ENCODE data around the gene NCAPD2. TPM values are rescaled to one million over a fixed set of nuclear protein-coding genes. Genes with fewer than 3 reads are reported as not detected.
A peak's percentile ranks its signal among the peaks of the same experiment; 100 is the strongest.

NCAPD2 gene
- total RNA-seq, 2 experiments from 2014 or later, result 147 to 157 TPM

- H3K4me1 Mint-ChIP-seq, result peaks cover 49% of the 10 kb centered on the region
- H3K27me3 Mint-ChIP-seq, result no peaks in the 10 kb centered on the region
- DNase-seq (peak; percentile 73), ATAC-seq (ENCODE audit: low read depth) (peak; percentile 49)
- H3K36me3 Mint-ChIP-seq, result peaks cover 27% of the 10 kb centered on the region
- peak overlapping the region; percentile 80 for H3K27ac Mint-ChIP-seq
- POLR2A ChIA-PET, result interaction anchor here (0.7 to 3.8 kb wide), 15 partner anchors 8 to 116 kb away, joined by 3 to 13 read pairs (median 4); partner anchors contain the start of genes TAPBPL and VAMP1
- no peaks in the 10 kb centered on the region for H3K9me3 Mint-ChIP-seq
- H3K4me3 Mint-ChIP-seq, result peak overlapping the region; percentile 78
Measured at GRCh38 chr12:6540181-6540877, 46.4 kb downstream of the NCAPD2 start.

- no peaks in the 10 kb centered on the region for H3K9me3 Mint-ChIP-seq
- POLR2A ChIA-PET, result interaction anchor here (0.6 to 1.7 kb wide), 7 partner anchors 10 to 234 kb away, joined by 3 to 6 read pairs (median 4); partner anchors contain the start of genes TAPBPL and VAMP1
- peaks cover 19% of the 10 kb centered on the region for H3K36me3 Mint-ChIP-seq
- no peak for ATAC-seq (ENCODE audit: low read depth)
- peak overlapping the region; percentile 45 for H3K27ac Mint-ChIP-seq
- H3K4me1 Mint-ChIP-seq, result peaks cover 46% of the 10 kb centered on the region
- no peaks in the 10 kb centered on the region for H3K27me3 Mint-ChIP-seq
- DNase-seq, result no peak
- no peak overlapping the region for H3K4me3 Mint-ChIP-seq
Measured at GRCh38 chr12:6541371-6542165, 47.7 kb downstream of the NCAPD2 start.

GRCh38 chr12:6542209-6543009, 48.5 kb downstream of the NCAPD2 start:
- H3K27me3 Mint-ChIP-seq, result no peaks in the 10 kb centered on the region
- no peak overlapping the region for H3K4me3 Mint-ChIP-seq
- no peaks in the 10 kb centered on the region for H3K9me3 Mint-ChIP-seq
- H3K36me3 Mint-ChIP-seq, result peaks cover 16% of the 10 kb centered on the region
- peak overlapping the region; percentile 4 for H3K27ac Mint-ChIP-seq
- POLR2A ChIA-PET, result no interaction called here
- no peak for DNase-seq
- H3K4me1 Mint-ChIP-seq, result peaks cover 40% of the 10 kb centered on the region
- no peak for ATAC-seq (ENCODE audit: low read depth)

DNA sequence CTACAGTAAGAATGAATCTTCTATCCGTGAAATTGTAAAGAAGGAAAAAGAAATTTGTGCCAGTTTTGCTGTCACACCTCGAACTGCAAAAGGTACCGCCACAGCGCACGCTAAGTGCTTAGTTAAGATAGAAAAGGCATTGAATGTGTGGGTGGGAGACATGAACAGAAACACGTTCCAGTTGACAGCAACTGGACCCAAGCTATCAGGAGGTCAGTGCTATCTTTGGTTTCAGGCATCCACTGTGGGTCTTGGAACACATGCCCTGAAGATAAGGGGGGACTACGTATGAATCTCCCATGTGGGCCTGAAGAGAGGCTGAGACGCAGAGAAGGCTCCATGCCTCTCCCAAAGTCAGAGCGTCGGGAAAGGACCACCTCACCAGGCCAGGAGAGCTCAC, 52.1 kb downstream of the NCAPD2 start:
- peaks cover 17% of the 10 kb centered on the region for H3K36me3 Mint-ChIP-seq
- POLR2A ChIA-PET, result no interaction called here

DNA sequence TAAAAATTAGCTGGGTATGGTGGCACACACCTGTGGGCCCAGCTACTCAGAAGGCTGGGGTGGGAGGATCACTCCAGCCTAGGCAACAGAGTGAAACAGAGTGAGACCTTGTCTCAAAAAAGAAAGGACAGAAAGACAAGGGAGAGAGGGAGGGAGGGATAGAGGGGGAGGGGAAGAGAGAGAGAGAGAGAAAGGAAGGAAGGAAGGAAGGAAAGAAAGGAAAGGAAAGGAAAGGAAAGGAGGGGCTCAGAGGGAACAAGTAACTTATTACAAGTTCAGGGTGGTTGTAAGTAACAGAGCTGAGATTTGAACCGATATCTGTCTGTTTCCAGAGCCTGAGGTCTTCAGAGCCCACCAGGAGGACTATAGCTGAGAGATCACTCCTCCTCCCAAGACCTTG, 53.7 kb downstream of the NCAPD2 start:
- H3K36me3 Mint-ChIP-seq, result peaks cover 21% of the 10 kb centered on the region
- POLR2A ChIA-PET, result interaction anchor here (0.6 to 2.8 kb wide), 2 partner anchors 9 to 58 kb away, joined by 4 to 13 read pairs; no protein-coding TSS in a partner anchor
- no peak overlapping the region for H3K27ac Mint-ChIP-seq
- DNase-seq, result no peak
- no peak for ATAC-seq (ENCODE audit: low read depth)
- H3K4me1 Mint-ChIP-seq, result peaks cover 9% of the 10 kb centered on the region
- no peaks in the 10 kb centered on the region for H3K27me3 Mint-ChIP-seq
- no peak overlapping the region for H3K4me3 Mint-ChIP-seq
- no peaks in the 10 kb centered on the region for H3K9me3 Mint-ChIP-seq

More for the DNA sequence above, 52.1 kb downstream of the NCAPD2 start:
- DNase-seq, result no peak
- H3K27me3 Mint-ChIP-seq, result no peaks in the 10 kb centered on the region
- peaks cover 17% of the 10 kb centered on the region for H3K4me1 Mint-ChIP-seq
- no peak for ATAC-seq (ENCODE audit: low read depth)
- no peaks in the 10 kb centered on the region for H3K9me3 Mint-ChIP-seq
- H3K4me3 Mint-ChIP-seq, result no peak overlapping the region
- no peak overlapping the region for H3K27ac Mint-ChIP-seq

DNA sequence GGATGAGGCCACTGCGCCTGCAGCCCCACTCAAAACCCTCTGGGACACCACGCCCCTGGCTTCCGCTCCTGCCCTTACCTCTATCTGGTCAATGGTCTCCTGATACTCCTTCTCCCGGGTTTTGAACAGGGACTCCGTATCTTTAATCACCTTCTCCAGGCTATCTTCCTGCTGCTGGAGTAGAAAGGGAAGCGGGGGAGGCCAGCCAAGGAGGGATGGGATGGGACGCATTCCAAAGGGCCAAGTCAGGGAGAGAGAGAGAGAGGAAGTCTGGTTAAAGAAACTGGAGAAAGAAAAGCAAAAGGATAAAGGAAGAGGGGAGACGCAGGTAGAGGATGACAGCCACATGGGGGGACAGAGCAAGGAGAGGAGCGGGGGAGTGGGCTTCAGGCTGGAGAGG, 54.1 kb downstream of the NCAPD2 start:
- H3K4me1 Mint-ChIP-seq, result peaks cover 13% of the 10 kb centered on the region
- POLR2A ChIA-PET, result interaction anchor here (2.8 kb wide), 1 partner anchor 9 kb away, joined by 13 read pairs; no protein-coding TSS in a partner anchor
- no peak overlapping the region for H3K27ac Mint-ChIP-seq

GRCh38 chr12:6548556-6548955, 54.7 kb downstream of the NCAPD2 start:
- ATAC-seq (ENCODE audit: low read depth), result no peak
- H3K4me1 Mint-ChIP-seq, result peaks cover 19% of the 10 kb centered on the region
- H3K4me3 Mint-ChIP-seq, result no peak overlapping the region
- H3K9me3 Mint-ChIP-seq, result no peaks in the 10 kb centered on the region
- POLR2A ChIA-PET, result interaction anchor here (2.8 kb wide), 1 partner anchor 10 kb away, joined by 13 read pairs; no protein-coding TSS in a partner anchor
- no peaks in the 10 kb centered on the region for H3K27me3 Mint-ChIP-seq
- H3K27ac Mint-ChIP-seq, result no peak overlapping the region
- DNase-seq, result no peak
- H3K36me3 Mint-ChIP-seq, result peaks cover 22% of the 10 kb centered on the region

More for the DNA sequence above, 54.1 kb downstream of the NCAPD2 start:
- Mint-ChIP-seq H3K9me3 (no peaks in the 10 kb centered on the region), H3K36me3 (peaks cover 21% of the 10 kb centered on the region), H3K4me3 (no peak overlapping the region), H3K27me3 (no peaks in the 10 kb centered on the region)
- DNase-seq (no peak), ATAC-seq (ENCODE audit: low read depth) (no peak)

DNA sequence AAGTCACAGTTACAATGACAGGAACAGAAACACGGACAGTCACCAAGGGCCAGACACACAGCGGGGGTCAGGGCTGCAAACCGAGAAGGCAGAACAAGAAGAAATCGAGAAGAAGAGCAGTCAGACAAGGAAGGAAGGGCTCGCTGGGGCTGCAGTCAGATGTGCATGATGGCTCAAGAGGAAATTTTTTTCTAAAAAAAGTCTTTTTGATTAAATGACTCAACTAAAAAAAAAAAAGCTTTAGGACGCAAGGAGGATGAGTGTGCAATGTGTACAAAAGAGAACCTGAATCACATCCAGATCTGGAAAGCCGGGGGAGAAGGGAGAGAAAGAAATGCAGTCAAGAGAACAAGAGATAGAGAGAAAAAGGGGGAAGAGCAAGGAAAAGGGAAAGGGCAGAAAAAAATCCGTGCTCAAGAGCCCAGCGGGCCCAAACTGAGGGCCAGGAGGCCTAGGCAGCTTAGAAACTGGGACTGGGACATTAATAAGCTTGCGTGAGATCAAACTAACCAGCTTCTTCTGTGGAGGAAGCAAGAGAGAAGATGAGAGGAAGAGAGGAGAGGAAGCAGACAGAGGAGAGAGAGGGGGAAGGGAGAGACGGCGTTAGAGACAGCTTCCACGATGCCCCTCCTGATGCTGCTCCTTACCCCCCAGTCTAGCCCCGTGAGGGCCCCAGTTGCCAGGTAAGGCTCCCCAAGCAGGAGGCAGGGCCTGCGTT, 55.2 kb downstream of the NCAPD2 start:
- peak overlapping the region; percentile 57 for H3K27ac Mint-ChIP-seq
- DNase-seq (no peak), ATAC-seq (ENCODE audit: low read depth) (no peak)
- no peaks in the 10 kb centered on the region for H3K27me3 Mint-ChIP-seq
- peaks cover 22% of the 10 kb centered on the region for H3K36me3 Mint-ChIP-seq
- POLR2A ChIA-PET, result interaction anchor here (0.5 to 2.8 kb wide), 3 partner anchors 10 to 79 kb away, joined by 3 to 13 read pairs (median 3); no protein-coding TSS in a partner anchor
- H3K4me1 Mint-ChIP-seq, result peaks cover 23% of the 10 kb centered on the region
- H3K9me3 Mint-ChIP-seq, result no peaks in the 10 kb centered on the region
- no peak overlapping the region for H3K4me3 Mint-ChIP-seq

- H3K27me3 Mint-ChIP-seq, result no peaks in the 10 kb centered on the region
- peaks cover 29% of the 10 kb centered on the region for H3K4me1 Mint-ChIP-seq
- H3K4me3 Mint-ChIP-seq, result no peak overlapping the region
- ATAC-seq (ENCODE audit: low read depth), result no peak
- peak overlapping the region; percentile 57 for H3K27ac Mint-ChIP-seq
- peaks cover 20% of the 10 kb centered on the region for H3K36me3 Mint-ChIP-seq
- DNase-seq, result no peak
- H3K9me3 Mint-ChIP-seq, result no peaks in the 10 kb centered on the region
- POLR2A ChIA-PET, result interaction anchor here (0.5 to 2.8 kb wide), 3 partner anchors 11 to 80 kb away, joined by 3 to 13 read pairs (median 3); no protein-coding TSS in a partner anchor
Measured at GRCh38 chr12:6549684-6550151, 55.8 kb downstream of the NCAPD2 start.

DNA sequence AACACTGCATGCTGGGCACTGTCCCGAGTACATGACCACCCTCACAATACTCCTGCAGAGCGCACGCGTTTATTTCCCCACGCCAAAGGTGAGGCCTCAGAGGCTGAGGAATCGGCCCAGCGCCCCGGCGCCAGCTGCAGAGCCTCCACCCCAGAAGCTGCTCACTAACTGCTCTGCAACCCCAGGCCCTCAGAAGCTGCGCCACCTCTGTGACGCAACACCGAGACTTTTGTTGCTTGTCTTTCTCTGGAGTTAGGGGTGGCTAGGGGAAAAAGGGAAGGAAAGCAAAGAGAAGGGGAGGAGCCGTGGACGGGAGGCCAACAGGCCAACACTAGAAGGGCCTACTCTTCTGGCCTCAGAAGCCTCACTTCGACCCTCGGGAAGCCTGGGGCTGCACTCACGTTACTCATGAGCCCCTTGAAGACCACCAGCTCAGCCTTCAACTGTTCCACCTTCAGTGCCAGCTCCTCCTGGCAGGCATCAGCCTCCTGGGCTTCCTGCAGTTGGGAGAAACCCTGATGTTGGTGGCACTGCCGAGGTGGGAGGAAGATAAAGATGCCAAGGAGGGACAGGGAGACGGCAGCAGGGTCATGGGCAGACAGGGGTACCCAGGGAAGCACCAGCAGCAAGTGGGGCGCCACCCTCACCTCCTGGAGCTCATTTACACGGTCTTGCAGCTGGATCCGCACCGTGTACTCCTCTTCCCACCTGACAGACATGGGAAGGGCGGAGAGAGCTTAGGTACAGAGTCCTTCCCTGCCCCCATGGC, 56.6 kb downstream of the NCAPD2 start:
- POLR2A ChIA-PET, result interaction anchor here (0.5 to 1.1 kb wide), 5 partner anchors 10 to 323 kb away, joined by 3 to 4 read pairs (median 3); no protein-coding TSS in a partner anchor
- Mint-ChIP-seq H3K4me3 (no peak overlapping the region), H3K27ac (no peak overlapping the region), H3K9me3 (no peaks in the 10 kb centered on the region), H3K27me3 (no peaks in the 10 kb centered on the region), H3K4me1 (peaks cover 33% of the 10 kb centered on the region), H3K36me3 (peaks cover 25% of the 10 kb centered on the region)
- ATAC-seq (ENCODE audit: low read depth) (no peak), DNase-seq (no peak)

- Mint-ChIP-seq H3K9me3 (no peaks in the 10 kb centered on the region), H3K36me3 (peaks cover 22% of the 10 kb centered on the region), H3K27ac (no peak overlapping the region), H3K27me3 (no peaks in the 10 kb centered on the region), H3K4me1 (peaks cover 33% of the 10 kb centered on the region), H3K4me3 (no peak overlapping the region)
- no peak for ATAC-seq (ENCODE audit: low read depth)
- DNase-seq, result no peak
- POLR2A ChIA-PET, result interaction anchor here (0.5 to 1.1 kb wide), 5 partner anchors 11 to 323 kb away, joined by 3 to 5 read pairs (median 3); no protein-coding TSS in a partner anchor
Measured at GRCh38 chr12:6551063-6551461, 57.2 kb downstream of the NCAPD2 start.

Measured in activated naive CD8-positive, alpha-beta T cell treated with anti-CD3 and anti-CD28 coated beads, Interleukin-2, amount 10 ng/mL, durations not matched to agents 7 days and 5 days (primary cell).